MM.1S (cell line): ENCODE measurements around the gene CR1L.

Experiments
- EZH2 ChIP-seq: fragments of 300-600 bp; sonication (generic); optimal IDR thresholded peaks from 2 replicates; pipeline ENCODE3; 2017; ENCODE audit warnings: low read depth, mild to moderate bottlenecking, antibody characterized with exemption, low read length, mixed read lengths
- TF ChIP-seq, protein P1 (sequence below): fragments of 300-600 bp; sonication (generic); IDR thresholded peaks from 2 replicates; pipeline ENCODE4 v1.5.1; 2016; ENCODE audit warnings: antibody characterized with exemption, low read length, mixed read lengths

DNA sequence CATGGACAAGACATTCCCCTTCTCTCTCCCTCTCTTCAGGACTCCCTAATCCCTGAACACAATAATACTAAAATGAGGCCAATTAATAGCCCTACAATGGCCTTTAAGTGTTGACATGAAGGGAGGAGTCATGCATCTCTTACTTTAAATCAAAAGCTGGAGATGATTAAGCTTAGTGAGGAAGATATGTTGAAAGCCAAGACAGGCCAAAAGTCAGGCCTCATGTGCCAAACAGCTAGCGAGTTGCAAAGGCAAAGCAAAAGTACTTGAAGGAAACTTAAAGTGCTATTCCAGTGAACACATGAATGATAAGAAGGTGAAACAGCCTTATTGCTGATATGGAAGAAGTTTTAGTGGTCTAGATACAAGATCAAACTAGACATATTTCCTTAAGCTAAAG lies 57.4 kb downstream of the CR1L start:
- TF ChIP-seq, protein P1, sequence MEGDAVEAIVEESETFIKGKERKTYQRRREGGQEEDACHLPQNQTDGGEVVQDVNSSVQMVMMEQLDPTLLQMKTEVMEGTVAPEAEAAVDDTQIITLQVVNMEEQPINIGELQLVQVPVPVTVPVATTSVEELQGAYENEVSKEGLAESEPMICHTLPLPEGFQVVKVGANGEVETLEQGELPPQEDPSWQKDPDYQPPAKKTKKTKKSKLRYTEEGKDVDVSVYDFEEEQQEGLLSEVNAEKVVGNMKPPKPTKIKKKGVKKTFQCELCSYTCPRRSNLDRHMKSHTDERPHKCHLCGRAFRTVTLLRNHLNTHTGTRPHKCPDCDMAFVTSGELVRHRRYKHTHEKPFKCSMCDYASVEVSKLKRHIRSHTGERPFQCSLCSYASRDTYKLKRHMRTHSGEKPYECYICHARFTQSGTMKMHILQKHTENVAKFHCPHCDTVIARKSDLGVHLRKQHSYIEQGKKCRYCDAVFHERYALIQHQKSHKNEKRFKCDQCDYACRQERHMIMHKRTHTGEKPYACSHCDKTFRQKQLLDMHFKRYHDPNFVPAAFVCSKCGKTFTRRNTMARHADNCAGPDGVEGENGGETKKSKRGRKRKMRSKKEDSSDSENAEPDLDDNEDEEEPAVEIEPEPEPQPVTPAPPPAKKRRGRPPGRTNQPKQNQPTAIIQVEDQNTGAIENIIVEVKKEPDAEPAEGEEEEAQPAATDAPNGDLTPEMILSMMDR: no peak
- TF ChIP-seq EZH2: no peak
